Effector CD4-positive, alpha-beta T cell (primary cell): ENCODE data around the gene CFAP54.

Source experiments
- DNase-seq: peaks from one replicate; pipeline ENCODE4 v3.0.0-alpha.2; 2020

The CFAP54 gene

DNA sequence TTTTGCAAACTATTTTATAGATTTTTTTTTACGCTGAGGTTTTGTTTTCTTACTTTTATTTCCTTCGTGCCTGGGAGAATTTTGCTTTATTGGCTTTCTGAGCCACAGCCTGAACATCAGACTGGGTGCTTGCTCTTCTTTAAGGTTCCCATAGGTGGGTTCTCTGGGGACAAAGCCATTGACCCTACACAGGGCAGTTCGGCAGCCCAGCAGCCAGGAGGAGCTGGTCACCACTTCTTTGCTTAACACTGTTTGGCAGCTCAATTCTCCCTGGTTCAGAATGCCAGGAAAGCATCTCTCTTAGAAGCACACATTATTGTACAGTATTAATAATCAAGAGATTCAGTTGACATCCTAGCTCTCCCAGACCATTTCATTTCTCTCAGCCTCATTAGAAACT is 276.9 kb downstream of the CFAP54 start:
- DNase-seq: no peak

- DNase-seq: no peak
Observed at GRCh38 chr12:96769400-96769799, 280.0 kb downstream of the CFAP54 start.

GRCh38 chr12:96770219-96771102 is 281.1 kb downstream of the CFAP54 start:
- DNase-seq: no peak

DNA sequence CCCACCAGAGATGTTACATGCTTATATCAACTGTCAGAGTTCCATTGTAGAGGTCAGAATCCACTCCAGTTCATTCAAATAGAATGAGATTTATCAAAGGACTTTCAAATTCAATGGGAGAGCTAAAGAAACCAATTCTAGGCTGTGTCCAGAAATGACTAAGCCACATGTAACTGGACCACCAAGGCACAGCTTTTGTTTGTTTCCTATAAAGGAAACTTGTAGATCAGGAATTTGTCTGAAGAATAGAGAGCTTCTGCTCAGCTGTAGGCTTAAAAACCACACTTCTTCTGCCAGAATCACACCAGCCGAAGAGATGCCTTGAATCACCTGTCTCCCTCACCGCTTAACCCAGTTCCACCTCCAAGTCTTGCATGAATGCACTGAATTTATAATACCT is 283.7 kb downstream of the CFAP54 start:
- DNase-seq: no peak

DNA sequence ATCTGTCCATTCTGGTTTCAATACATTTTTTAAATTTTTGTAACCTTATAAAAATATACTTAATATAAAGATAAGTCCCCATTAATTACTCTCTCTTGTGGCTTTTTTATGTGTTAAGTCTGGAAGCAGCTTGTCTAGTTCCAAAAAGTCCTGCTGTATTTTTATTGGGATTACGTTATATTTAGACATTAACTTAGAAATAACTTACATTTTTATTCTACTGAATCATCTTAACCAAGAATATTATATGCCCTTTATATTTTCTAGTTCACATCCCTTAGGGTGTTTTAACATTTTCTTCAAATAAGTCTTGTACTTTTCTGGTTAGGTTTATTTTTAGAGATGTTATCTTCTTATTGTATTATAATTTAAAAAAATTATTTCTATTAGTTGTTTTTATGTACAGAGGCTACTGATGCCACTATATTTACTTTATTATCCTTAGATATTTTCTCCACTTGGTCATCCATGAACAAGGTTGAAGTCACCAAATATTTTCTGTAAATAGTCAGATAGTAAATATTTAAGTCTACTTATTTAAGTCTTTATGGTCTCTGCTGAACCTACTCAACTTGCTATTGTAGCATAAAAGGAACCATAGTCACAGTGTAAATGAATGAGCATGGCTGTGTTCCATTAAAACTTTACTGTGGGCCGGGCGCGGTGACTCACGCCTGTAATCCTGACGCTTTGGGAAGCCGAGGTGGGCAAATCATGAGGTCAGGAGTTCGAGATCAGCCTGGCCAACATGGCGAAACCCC is 285.3 kb downstream of the CFAP54 start:
- DNase-seq: no peak

DNA sequence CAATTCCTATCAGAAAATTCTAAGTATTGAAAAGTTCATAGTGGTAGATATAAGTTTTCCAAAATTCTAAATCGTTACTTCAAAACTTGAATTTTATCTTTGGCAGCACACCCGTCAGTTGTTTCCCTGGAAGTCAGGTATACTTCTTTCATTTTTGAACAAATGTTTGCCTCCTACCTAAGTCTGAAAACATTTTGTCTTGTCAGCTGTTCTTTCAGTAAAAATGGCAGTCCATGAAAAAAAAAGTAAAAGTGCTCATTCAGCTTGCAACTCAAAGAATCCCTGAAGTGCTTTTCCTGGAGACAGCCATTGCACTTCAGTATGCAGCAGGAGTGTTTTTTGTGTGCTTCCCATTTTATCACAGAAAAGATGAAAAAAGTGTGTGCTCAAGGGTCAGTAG is 287.5 kb downstream of the CFAP54 start:
- no peak for DNase-seq

DNA sequence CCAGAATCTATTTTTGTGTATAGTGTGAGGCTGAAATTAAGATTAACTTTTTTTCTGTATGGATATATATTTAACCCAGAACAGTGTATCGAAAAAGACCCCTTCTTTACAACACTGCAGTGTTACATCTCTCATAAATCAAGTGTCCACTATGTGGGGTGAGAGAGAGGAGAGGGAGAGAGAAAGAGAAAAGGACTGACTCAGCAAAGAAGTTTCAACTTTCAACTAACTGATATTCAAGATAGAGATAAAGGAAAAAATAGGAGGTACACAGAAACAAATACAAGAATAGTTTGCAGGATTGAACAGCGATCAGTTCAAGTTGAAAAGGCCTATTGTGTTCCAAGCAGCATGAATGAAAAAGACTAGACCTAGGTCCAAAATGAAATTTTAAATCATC is 291.0 kb downstream of the CFAP54 start:
- no peak for DNase-seq

- DNase-seq: no peak
Observed at GRCh38 chr12:96786791-96787190, 297.4 kb downstream of the CFAP54 start.

- DNase-seq: no peak
Observed at GRCh38 chr12:96803969-96804368, 314.6 kb downstream of the CFAP54 start.

DNA sequence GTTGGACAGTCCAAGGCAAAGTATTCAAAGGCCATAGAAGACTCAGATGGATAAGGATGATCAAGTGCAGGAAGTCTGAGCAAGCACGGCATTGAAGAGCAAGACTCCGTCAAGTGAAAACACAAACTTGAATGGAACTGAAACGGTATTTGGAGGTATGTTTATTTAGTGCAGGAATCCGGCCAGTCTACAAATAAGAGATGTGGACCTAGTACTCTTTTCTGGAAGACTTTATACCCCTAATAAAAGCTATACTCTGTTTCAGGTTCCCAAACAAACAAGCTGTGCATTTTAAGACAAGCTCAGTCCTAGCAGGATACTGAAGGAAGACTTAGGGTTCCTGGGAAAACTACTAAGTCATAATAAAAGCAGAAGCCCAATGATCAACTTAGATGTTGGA is 316.9 kb downstream of the CFAP54 start:
- no peak for DNase-seq

DNA sequence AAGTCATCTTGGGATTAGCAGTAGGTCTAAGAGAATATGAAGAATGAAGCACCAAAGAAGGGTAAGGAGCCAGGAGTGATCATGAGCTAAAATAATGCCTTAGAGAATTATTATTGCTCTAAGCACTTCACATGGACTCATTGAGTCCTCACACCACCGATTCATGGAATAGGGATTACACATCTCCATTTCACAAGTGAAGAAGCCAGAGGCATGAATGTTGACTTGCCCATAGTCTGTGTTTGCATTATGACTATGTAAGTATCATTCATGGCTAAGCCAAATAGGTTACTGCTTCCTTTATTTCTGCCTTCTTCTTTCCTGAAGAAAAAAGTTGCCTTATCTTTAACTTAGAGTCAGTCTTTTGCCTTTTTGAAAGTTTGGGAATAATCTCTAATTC is 318.4 kb downstream of the CFAP54 start:
- DNase-seq: no peak

- no peak for DNase-seq
Observed at GRCh38 chr12:96808587-96808986, 319.2 kb downstream of the CFAP54 start.

DNA sequence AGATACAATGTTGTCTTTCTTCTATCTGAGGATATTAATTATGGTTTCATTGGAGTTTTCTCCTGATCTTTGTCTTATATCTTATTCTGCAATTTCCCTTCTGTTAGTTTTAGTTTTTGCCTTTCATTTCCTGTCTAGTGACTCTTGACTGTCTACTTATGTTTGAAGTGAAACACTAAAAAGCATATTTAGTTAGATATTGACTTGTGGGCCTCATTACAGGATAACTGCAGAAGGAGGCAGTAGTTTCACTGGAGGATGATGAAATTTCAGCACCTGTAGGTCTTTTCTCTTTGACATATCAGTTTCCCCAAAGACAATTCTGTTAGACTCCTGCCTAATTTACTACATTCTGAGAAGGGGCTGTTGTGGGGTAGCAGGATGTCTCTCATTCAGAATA is 320.1 kb downstream of the CFAP54 start:
- no peak for DNase-seq

DNA sequence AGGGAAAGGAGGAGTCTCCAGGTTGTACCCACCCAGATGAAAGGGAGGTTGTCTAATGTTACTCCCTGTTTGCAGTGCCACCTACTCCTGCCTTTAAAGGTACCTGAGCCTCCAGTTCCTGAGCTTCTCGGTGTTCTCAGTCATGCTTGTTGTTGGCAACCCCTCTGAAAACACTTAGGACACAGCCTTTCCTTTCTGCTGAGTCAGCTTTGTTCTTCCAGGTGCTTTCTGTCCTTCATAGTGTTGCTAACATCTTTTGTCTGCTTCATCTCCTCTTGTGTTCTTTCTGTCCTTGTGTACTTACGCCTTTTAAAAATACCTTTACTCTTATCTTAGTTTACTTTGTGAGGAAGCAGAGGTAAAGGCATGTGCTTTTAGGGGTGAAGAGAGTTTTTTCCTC is 320.7 kb downstream of the CFAP54 start:
- no peak for DNase-seq

GRCh38 chr12:96810477-96810876 is 321.1 kb downstream of the CFAP54 start:
- DNase-seq: no peak

DNA sequence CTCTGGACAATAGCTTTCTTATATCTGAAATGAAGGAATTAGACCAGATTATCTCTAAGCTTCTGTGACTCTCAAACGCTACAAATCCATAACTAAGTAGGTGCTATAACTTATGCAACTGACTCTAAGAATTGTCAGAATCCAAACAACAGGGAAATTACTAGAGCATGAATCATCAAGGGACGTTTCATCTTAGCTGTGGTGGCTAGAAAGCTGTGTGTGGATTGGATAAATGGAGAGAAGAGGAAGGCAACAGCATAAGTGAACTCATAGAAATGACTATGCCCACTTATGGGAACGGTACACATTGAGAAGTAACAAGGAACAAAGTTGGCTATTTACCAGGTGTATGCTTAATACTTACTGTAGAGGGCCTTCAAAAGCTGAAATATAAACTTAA is 321.7 kb downstream of the CFAP54 start:
- no peak for DNase-seq

GRCh38 chr12:96812153-96812552 is 322.8 kb downstream of the CFAP54 start:
- DNase-seq: no peak

DNA sequence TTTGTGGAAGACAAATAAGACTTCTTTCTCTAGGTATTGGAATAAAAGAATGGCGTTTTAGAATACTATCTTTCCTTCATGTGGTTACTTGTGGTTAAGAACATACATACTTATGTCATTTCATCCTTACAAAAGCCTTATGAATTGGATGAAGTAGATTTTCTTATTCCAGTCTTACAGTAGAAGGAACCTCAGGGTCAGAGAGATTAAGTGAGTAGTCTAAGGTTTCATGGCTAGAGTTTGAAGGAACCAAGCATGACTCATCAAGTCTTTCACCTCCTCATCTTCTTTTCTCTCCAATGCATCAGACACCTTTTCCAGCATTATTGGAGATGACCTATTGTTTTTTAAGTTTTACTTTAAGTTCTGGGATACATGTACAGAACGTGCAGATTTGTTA is 324.8 kb downstream of the CFAP54 start:
- DNase-seq: no peak

GRCh38 chr12:96821592-96821991 is 332.2 kb downstream of the CFAP54 start:
- DNase-seq: no peak

GRCh38 chr12:96822641-96823040 is 333.3 kb downstream of the CFAP54 start:
- DNase-seq: no peak

DNA sequence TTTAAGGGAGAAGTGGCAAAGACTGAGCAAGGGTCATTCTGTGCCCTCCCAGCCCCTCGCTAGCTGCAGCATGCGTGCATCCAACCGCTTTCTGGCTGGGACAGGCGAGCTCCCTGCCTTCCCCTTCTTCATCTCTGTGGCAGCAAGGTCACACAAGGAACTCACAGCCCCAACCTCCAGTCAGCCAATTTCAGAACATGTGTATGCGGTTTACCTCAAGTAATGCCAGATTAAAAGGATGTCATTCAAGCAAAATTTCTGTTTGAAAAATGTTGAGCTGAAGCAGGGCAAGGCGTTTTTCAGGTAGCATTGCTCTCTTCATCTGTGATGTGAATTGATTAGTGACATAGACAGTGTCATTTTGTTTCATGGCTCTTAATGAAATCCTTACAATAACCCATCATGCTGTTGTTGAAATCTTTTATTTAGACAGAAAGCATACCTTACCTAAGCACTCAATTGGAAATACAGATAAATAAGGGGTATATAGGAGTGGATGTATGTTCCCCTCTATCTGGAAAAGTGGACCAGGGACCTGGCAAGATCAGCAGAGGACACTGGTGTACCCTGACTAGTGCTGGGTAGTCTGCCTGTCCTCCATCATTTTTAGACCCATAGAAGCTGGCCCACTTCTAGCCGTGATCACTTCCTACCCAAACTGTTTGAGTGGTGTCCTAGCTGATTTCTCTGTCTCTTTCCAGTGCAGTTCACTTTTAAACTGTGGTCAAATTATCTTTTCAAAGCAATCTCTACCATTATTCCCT is 334.9 kb downstream of the CFAP54 start:
- DNase-seq: no peak

DNA sequence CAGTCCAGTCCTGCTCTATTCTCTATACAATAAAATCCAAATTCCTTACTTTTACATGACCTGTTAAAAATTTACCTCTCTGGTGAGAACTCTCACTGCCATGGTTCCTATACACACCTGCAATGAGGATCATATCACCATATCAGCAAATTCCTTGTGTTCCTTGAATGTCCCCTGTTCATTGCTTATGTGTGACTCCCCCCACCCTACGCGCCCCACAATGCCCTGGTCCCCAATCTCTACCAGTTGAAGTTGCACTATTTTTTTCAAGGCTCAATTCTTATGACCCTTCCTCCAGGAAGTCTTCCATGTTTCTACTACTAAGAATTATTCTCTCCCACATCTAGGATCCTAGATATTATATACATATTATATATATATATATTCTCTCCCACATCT is 335.5 kb downstream of the CFAP54 start:
- DNase-seq: no peak

- DNase-seq: no peak
Observed at GRCh38 chr12:96828169-96828789, 338.9 kb downstream of the CFAP54 start.
